Germinal center (tissue), 1 donor: ENCODE data around the gene SLC35C1.
"Not testable (repeated sequence)": the region's sequence is repeated elsewhere in the genome, so short reads cannot be mapped to it uniquely, and the experiment has no call there.

ENCODE experiments used
- DNase-seq: peaks from one replicate; pipeline ENCODE4 v3.0.0; 2012; ENCODE audit warnings: mixed read lengths, low spot score

SLC35C1 gene

DNA sequence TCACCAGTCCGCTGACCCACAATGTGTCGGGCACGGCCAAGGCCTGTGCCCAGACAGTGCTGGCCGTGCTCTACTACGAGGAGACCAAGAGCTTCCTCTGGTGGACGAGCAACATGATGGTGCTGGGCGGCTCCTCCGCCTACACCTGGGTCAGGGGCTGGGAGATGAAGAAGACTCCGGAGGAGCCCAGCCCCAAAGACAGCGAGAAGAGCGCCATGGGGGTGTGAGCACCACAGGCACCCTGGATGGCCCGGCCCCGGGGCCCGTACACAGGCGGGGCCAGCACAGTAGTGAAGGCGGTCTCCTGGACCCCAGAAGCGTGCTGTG, 6.1 kb downstream of the SLC35C1 start:
- DNase-seq = no peak

GRCh38 chr11:45811571-45812290, 6.8 kb downstream of the SLC35C1 start:
- no peak for DNase-seq

DNA sequence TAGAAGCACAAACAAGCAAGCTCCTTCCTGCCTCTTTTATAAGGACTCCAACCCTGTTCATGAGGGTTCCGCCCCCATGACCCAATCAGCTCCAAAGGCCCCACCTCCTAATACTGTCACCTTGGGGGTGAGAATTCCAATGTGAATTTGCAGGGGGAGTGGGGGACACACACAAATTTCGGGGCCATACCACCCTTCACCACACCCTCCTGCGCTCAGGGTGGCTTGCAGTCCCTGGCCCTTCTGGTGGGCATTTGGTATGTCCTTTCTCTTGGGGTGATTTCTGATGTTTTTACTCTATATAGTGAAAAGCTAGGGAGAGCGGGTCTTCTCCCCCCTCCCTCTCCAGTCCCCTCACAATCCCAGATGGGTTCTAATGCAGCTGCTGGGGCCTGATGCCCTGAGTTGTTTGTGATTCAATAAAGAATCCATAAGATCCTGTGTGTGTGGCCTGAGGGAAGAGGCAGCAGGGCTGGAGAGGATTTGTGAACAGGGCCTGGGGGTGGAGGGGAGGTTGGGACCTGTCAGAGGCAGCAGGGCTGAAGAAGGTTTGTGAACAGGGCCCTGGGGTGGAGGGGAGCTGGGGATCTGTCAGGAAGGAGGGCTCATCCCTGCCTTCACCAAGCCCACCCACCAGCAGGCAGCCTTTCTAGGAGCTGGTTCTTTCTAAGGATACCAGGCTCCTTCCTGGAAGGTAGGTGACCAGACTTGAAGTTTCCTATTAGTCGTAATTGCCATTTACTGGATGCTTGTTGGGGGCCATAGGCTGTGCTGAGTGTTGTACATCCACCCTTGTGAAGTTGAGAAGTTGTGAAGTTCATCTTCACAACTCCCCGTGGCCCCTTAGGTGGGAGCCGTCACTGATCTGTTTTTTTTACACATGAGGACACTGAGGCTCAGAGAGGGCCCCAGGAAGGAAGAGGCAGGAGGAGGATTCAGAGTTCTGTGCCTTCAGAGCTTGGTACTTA, 7.9 kb downstream of the SLC35C1 start:
- no peak for DNase-seq

- no peak for DNase-seq
Measured at GRCh38 chr11:45815747-45816146, 10.8 kb downstream of the SLC35C1 start.

GRCh38 chr11:45816614-45817013, 11.7 kb downstream of the SLC35C1 start:
- DNase-seq = no peak

DNA sequence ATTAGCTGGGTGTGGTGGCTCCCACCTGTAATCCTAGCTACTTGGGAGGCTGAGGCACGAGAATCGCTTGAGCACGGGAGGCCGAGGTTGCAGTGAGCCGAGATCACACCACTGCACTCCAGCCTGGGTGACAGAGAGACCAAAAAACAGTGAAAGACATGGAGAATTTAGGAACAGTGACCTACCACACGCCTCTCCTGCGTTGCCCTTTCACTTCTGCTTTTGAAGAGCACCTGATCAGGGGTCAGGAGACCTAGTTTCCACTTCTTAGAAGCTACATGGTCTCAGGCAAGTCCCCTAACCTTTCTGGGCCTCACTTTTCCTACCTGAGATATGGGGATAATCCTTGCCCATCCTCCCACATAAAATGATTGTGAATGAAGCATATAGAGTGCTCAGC, 12.2 kb downstream of the SLC35C1 start:
- peak; percentile 70 for DNase-seq

GRCh38 chr11:45818961-45819605, 14.1 kb downstream of the SLC35C1 start:
- DNase-seq = peak; percentile 33

DNA sequence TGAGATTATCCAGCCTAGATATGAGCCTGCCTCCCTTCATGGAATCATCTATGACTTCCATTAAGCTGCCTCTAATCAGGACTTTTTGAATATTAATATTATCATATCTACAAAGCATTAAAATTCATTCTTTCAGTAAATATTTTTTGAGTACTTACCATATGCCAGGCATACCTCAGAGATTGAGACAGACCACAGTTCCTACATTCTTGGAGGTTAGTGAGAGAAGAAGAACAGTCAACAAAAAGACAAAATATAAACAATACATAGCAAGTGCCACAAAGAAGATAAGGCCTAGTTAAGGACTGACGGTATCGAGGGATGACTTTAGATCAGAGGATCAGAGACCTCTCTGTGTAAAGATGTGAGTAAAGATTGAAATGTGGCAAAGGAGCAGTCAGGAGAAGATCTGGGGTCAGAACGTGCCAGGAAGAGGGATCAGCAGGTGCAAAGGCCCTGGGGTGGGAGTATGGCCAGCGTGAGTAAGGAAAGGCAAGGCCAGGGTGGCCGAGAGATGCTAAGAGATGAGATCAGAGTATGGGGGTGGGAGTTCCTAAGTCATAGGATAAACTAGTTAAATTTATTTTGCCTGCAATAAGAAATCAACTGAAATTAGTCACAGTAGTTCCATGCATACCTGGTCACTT, 15.4 kb downstream of the SLC35C1 start:
- DNase-seq = no peak

- DNase-seq = not testable (repeated sequence)
Measured at GRCh38 chr11:45826492-45826891, 21.5 kb downstream of the SLC35C1 start.

DNA sequence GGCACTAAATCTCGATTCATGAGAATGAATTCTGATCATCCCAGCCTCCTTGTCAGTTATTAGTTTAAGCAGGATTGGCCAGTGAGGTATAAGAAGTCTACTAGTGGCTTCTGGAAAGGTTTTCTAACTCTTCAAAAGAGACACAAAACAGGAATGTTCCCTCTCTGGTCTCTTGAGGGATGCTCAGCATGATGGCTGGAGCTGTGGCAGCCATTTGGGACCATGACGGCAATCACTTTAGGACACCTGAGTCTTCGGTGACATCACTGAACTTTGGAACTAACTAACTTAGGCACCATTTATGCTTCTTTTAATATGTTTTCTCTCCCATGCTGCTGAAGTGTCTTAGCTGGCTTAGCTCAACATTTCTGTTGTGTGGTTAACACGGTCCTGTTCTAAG, 22.2 kb downstream of the SLC35C1 start:
- no peak for DNase-seq

GRCh38 chr11:45828996-45829395, 24.0 kb downstream of the SLC35C1 start:
- no peak for DNase-seq

DNA sequence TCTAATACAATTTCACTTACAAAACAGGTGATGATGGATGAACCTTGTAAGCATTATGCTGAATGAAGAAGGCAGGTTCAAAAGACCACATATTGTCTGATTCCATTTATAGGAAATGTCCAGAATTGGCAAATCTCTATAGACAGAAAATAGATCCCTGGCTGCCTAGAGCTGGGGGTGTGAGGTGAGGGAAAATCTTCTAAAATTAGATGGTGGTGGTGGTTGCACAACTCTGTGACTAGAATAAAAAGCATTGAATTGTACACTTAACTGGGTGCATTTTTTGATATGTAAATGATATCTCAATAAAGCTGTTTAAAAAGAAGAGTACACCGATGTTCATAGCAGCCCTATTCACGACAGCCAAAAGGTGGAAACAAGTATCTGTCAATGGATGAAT, 25.6 kb downstream of the SLC35C1 start:
- no peak for DNase-seq

DNA sequence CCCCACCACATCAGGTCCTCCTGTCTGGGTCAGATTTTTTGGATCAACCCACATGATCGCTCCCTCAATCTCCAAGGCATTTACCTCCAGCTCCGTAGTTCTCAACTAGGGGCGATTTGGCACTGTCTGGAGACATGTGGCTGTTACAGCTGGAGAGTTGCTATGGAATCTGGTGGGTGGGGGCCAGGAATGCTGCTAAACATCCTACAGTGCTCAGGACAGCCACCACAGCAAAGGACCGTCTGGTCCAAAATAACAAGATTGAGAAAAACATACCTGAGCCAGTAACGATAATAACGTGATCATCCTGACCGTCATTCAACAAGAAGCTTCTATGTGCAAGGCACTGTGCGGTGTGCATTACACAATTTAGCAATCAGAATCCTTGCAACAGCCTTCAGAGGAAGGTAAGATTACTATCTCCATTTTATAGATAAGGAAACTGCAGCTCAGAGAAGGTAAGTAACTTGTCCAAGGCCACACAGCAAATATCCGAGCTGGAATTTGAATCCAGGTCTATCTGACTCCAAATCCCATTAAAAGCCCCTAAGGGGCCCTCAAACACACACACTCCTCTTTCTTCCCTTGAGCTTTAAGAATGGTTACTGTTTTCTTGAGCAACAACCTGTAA, 28.0 kb downstream of the SLC35C1 start:
- DNase-seq = no peak

DNA sequence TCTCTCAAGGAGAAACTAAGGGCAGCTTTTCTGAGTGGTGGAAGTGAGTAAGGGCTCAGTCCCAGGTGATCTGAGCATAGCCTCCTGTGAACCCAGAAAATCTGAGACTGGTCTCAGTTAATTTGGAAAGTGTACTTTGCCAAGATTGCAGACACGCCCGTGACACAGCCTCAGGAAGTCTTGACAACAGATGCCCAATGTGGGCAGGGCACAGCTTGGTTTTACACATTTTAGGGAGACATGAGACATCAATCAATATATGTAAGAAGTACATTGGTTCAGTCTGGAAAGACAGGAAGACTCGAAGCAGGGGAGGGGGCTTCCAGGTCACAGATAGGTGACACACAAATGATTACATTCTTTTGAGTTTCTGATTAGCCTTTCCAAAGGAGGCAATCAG, 28.8 kb downstream of the SLC35C1 start:
- no peak for DNase-seq

DNA sequence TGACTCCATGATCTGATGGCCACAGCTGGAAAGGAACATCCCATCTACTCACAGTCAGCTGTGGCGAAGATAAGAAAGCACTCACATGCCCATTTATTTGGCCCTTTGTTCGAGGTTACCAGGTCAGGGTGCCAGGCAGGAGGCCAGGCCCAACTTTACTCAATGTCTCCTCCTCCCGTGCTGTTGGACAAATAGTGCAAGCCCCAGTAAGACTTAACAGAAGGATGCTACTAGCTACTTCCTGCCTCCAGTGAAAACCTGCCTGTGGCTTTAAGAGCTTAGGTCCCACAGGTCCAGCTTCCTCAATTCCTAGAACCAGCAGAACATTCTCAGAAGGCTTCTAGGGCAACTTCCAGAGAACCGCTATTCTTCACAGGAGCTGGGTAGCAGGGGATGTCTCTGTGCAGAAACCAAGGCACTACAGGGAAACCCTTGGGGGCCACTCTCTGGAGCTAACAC, 29.4 kb downstream of the SLC35C1 start:
- no peak for DNase-seq

GRCh38 chr11:45839204-45839603, 34.3 kb downstream of the SLC35C1 start:
- DNase-seq = no peak

DNA sequence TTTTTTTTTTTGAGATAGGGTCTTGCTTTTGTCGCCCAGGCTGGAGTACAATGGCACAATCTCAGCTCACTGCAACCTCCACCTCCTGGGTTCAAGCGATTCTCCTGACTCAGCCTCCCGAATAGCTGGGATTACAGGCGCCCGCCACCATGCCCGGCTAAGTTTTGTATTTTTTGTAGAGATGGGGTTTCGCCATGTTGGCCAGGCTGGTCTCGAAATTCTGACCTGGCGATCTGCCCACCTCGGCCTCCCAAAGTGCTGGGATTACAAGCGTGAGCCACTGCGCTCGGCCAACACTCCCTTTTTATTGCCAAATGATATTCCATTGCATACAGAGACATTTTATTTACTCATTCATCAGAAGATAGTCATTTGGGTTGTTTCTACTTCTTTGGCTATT, 35.3 kb downstream of the SLC35C1 start:
- DNase-seq = not testable (repeated sequence)

- peak; percentile 85 for DNase-seq
Measured at GRCh38 chr11:45843158-45843924, 38.4 kb downstream of the SLC35C1 start.

DNA sequence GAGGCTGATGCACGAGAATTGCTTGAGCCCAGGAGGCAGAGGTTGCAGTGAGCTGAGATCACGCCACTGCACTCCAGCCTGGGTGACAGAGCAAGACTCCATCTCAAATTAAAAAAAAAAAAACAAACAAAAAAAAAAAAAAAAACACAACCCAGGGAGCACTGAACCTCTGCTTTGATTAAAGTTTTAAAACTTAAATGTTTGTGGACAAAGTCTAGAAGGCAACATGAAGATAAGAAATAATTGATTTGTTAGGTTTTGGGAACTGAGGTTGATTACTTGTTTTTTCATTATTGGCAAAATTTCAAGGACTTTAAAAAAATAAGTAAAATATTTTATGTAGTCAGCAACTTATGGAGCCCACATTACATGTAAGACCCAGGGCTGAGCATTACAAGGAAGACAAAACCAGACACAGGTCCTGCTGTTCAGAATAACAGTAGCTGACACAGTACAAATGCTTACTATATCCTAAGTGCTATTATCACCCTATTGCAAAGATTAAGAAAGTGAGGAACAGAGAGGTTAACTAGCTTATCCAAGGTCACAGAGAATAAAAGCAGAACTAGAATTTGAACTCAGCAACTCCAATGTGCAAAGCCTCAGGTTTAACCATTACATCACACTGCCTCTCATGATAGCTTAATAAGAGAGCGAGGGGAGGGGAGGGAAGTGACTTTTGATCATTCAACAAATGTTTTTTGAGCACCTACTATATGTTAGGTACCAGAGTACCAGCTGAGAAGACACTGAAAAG, 40.1 kb downstream of the SLC35C1 start:
- DNase-seq = no peak

- no peak for DNase-seq
Measured at GRCh38 chr11:45846174-45846675, 41.3 kb downstream of the SLC35C1 start.
